ENCODE measurements around the gene APOE. TPM values are rescaled to one million over a fixed set of nuclear protein-coding genes. Genes with fewer than 3 reads are reported as not detected.

APOE gene
- total and polyA plus RNA-seq, 2 of the 13 experiments (the other 11 are each of a cell fraction or from before 2014, with no cell fraction given): 1,328 to 1,470 TPM

DNA sequence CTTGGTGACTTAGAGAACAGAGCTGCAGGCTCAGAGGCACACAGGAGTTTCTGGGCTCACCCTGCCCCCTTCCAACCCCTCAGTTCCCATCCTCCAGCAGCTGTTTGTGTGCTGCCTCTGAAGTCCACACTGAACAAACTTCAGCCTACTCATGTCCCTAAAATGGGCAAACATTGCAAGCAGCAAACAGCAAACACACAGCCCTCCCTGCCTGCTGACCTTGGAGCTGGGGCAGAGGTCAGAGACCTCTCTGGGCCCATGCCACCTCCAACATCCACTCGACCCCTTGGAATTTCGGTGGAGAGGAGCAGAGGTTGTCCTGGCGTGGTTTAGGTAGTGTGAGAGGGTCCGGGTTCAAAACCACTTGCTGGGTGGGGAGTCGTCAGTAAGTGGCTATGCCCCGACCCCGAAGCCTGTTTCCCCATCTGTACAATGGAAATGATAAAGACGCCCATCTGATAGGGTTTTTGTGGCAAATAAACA lies 18.7 kb downstream of the APOE start (continued):
- 0 out of 2 replicates have a peak, but pooled peaks have one; percentile 37 for TF ChIP-seq ZSCAN22 (CRISPR knock-in tag; IDR thresholded peaks at IDR 0.05)
- TF ChIP-seq FOXA1 (IDR thresholded peaks at IDR 0.05): peak; percentile 67; the same call in 1 of the 2 replicates
- peak; percentile 97 for TF ChIP-seq FOXA1 (CRISPR knock-in tag; IDR thresholded peaks at IDR 0.05)
- no peak for TF ChIP-seq ATF5 (CRISPR knock-in tag; IDR thresholded peaks at IDR 0.05; ENCODE audit: low read depth)
- TF ChIP-seq, protein P1, sequence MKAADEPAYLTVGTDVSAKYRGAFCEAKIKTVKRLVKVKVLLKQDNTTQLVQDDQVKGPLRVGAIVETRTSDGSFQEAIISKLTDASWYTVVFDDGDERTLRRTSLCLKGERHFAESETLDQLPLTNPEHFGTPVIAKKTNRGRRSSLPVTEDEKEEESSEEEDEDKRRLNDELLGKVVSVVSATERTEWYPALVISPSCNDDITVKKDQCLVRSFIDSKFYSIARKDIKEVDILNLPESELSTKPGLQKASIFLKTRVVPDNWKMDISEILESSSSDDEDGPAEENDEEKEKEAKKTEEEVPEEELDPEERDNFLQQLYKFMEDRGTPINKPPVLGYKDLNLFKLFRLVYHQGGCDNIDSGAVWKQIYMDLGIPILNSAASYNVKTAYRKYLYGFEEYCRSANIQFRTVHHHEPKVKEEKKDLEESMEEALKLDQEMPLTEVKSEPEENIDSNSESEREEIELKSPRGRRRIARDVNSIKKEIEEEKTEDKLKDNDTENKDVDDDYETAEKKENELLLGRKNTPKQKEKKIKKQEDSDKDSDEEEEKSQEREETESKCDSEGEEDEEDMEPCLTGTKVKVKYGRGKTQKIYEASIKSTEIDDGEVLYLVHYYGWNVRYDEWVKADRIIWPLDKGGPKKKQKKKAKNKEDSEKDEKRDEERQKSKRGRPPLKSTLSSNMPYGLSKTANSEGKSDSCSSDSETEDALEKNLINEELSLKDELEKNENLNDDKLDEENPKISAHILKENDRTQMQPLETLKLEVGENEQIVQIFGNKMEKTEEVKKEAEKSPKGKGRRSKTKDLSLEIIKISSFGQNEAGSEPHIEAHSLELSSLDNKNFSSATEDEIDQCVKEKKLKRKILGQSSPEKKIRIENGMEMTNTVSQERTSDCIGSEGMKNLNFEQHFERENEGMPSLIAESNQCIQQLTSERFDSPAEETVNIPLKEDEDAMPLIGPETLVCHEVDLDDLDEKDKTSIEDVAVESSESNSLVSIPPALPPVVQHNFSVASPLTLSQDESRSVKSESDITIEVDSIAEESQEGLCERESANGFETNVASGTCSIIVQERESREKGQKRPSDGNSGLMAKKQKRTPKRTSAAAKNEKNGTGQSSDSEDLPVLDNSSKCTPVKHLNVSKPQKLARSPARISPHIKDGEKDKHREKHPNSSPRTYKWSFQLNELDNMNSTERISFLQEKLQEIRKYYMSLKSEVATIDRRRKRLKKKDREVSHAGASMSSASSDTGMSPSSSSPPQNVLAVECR (CRISPR knock-in tag; IDR thresholded peaks at IDR 0.05; ENCODE audit: borderline replicate concordance): peak; percentile 82; the same call in 1 of the 2 replicates
- TF ChIP-seq ZNF570 (CRISPR knock-in tag; IDR thresholded peaks at IDR 0.05; ENCODE audit: borderline replicate concordance): no peak
- peak; percentile 52; the same call in 1 of the 2 replicates for TF ChIP-seq NFKB2 (CRISPR knock-in tag; IDR thresholded peaks at IDR 0.05; ENCODE audit: borderline replicate concordance)
- TF ChIP-seq AGO2 (optimal IDR thresholded peaks at IDR 0.05; ENCODE audit: low read depth, low read length): no peak
- TF ChIP-seq, protein P2, sequence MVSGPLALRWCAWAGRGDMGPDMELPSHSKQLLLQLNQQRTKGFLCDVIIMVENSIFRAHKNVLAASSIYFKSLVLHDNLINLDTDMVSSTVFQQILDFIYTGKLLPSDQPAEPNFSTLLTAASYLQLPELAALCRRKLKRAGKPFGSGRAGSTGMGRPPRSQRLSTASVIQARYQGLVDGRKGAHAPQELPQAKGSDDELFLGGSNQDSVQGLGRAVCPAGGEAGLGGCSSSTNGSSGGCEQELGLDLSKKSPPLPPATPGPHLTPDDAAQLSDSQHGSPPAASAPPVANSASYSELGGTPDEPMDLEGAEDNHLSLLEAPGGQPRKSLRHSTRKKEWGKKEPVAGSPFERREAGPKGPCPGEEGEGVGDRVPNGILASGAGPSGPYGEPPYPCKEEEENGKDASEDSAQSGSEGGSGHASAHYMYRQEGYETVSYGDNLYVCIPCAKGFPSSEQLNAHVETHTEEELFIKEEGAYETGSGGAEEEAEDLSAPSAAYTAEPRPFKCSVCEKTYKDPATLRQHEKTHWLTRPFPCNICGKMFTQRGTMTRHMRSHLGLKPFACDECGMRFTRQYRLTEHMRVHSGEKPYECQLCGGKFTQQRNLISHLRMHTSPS (CRISPR knock-in tag; IDR thresholded peaks at IDR 0.05; ENCODE audit: low read depth): peak; percentile 96
- TF ChIP-seq SP2 (CRISPR knock-in tag; IDR thresholded peaks at IDR 0.05): no peak
- peak; percentile 81 for TF ChIP-seq CHD2 (IDR thresholded peaks at IDR 0.05; ENCODE audit: low read depth, low read length)
- TF ChIP-seq TP53 (CRISPR knock-in tag; conservative IDR thresholded peaks at IDR 0.05): peak; percentile 56; the same call in 1 of the 2 replicates
- TF ChIP-seq ZNF563 (CRISPR knock-in tag; IDR thresholded peaks at IDR 0.05): no peak
- peak; percentile 94; the same call in 1 of the 2 replicates for TF ChIP-seq FOXK1 (CRISPR knock-in tag; IDR thresholded peaks at IDR 0.05; ENCODE audit: borderline replicate concordance, low read depth)
- TF ChIP-seq NFE2 (CRISPR knock-in tag; IDR thresholded peaks at IDR 0.05): no peak
- TF ChIP-seq MIER3 (CRISPR knock-in tag; IDR thresholded peaks at IDR 0.05; ENCODE audit: borderline replicate concordance): peak; percentile 95; the same call in 1 of the 2 replicates
- TF ChIP-seq ZFP36L2 (CRISPR knock-in tag; IDR thresholded peaks at IDR 0.05): no peak
- TF ChIP-seq, protein P3, sequence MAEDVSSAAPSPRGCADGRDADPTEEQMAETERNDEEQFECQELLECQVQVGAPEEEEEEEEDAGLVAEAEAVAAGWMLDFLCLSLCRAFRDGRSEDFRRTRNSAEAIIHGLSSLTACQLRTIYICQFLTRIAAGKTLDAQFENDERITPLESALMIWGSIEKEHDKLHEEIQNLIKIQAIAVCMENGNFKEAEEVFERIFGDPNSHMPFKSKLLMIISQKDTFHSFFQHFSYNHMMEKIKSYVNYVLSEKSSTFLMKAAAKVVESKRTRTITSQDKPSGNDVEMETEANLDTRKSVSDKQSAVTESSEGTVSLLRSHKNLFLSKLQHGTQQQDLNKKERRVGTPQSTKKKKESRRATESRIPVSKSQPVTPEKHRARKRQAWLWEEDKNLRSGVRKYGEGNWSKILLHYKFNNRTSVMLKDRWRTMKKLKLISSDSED (CRISPR knock-in tag; IDR thresholded peaks at IDR 0.05): no peak
- 0 out of 2 replicates have a peak, but pooled peaks have one; percentile 59 for TF ChIP-seq ARNT2 (CRISPR knock-in tag; IDR thresholded peaks at IDR 0.05; ENCODE audit: low read depth)
- no peak for TF ChIP-seq ZNF510 (CRISPR knock-in tag; IDR thresholded peaks at IDR 0.05; ENCODE audit: low read depth)
- no peak for TF ChIP-seq ZZZ3 (CRISPR knock-in tag; IDR thresholded peaks at IDR 0.05; ENCODE audit: borderline replicate concordance)
- TF ChIP-seq ZNF577 (CRISPR knock-in tag; IDR thresholded peaks at IDR 0.05; ENCODE audit: borderline replicate concordance, low read depth): no peak
- TF ChIP-seq ZFAT (CRISPR knock-in tag; conservative IDR thresholded peaks at IDR 0.05): no peak

All from HepG2 (cell line).